Fibroblast of skin of abdomen (primary cell): Measurements from ENCODE around the gene PPFIA3.

Experiments used
- DNase-seq: peaks from one replicate; pipeline ENCODE4 v3.0.0-alpha.2; 2013

The PPFIA3 gene

DNA sequence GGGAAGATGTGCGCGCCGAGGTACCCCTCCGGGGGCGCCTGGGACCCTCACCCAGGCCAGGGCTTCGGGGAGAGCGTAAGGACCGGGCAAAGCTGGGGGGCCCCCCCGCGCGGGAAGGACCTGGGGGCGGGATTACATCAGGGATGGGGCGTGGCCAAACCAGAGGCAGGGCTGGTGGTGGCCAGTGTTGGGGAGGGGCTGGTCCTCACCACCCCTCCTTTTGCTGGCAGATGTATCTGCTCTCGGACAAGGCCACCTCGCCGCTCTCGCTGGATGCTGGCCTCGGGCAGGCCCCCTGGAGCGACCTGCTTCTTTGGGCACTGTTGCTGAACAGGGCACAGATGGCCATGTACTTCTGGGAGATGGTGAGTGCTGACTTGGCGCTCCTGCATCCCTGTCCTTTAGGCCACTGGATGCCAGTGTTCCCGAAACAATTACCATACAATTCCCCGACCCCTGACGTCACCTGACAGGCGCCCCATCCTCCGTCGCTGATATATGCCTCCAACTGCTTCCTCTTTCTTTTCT, 63.6 kb downstream of the PPFIA3 start:
- DNase-seq: no peak

DNA sequence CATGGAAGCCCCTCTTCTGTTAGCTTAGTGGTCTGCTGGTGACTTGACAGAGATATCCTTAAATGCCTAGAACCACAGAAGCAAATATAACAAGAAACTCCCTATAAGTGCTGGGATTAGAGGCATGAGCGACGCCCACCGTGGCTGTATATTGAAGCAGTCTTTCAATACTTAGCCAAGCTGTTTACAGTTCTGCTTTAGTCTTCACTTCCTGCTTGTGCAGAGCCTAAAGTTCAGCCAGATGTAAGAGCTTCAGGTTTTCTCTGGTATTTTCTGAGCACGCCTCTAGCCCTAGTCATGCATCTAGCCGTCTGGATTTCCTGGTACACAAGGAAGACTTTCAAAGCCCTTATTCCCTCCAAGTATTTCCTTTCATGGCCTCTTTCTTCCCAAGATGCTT, 66.8 kb downstream of the PPFIA3 start:
- DNase-seq: no peak

GRCh38 chr19:49188626-49189200, 69.4 kb downstream of the PPFIA3 start:
- DNase-seq: no peak

- no peak for DNase-seq
These were observed 69.9 kb downstream of the PPFIA3 start for GRCh38 chr19:49189259-49189658.

- DNase-seq: no peak
These were observed 71.4 kb downstream of the PPFIA3 start for GRCh38 chr19:49190781-49191180.

GRCh38 chr19:49193822-49194394, 74.6 kb downstream of the PPFIA3 start:
- DNase-seq: no peak

- no peak for DNase-seq
These were observed 75.1 kb downstream of the PPFIA3 start for GRCh38 chr19:49194408-49194807.

- DNase-seq: no peak
These were observed 77.3 kb downstream of the PPFIA3 start for GRCh38 chr19:49196527-49197240.

DNA sequence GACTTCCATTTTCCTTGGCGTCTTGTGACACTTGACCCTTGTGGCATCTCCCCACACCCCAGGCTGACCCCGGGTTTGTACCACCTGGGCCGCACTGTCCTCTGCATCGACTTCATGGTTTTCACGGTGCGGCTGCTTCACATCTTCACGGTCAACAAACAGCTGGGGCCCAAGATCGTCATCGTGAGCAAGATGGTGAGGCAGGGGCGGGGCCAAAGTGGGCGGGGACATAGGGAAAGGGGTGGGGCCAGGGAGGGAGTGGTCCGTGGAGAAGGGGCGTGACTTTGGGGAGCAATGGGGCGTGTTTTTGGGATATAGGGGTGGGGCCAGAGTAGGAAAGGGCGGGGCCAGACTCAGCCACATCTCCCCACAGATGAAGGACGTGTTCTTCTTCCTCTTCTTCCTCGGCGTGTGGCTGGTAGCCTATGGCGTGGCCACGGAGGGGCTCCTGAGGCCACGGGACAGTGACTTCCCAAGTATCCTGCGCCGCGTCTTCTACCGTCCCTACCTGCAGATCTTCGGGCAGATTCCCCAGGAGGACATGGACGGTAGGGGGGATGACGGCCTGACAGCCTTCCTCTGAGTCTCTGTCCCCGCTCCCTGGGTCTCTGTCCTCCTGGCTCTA, 81.0 kb downstream of the PPFIA3 start:
- no peak for DNase-seq
